Measurements from ENCODE around the gene SDE2.

- no peak for TF ChIP-seq CTCF (IDR thresholded peaks at IDR 0.05)
- TF ChIP-seq POLR2A (IDR thresholded peaks at IDR 0.05) = no peak
Measured at GRCh38 chr1:225943582-225943981, 55.6 kb downstream of the SDE2 start.

Data from thyroid gland (tissue), 4 donors.